H1 (cell line): ENCODE measurements around the gene MRPL54. TPM values are rescaled to one million over a fixed set of nuclear protein-coding genes. Genes with fewer than 3 reads are reported as not detected.

ENCODE experiments used
- BACH1 ChIP-seq: IDR thresholded peaks from 2 replicates; pipeline ENCODE4 v1.6.1; 2012; ENCODE audit warnings: low read length, improper control_type of control experiment
- CHD1 ChIP-seq: IDR thresholded peaks from 2 replicates; pipeline ENCODE4 v1.6.1; 2012; ENCODE audit warnings: low read depth, low read length, improper control_type of control experiment
- EZH2 ChIP-seq: fragments of 200-600 bp; sonication (generic); IDR thresholded peaks from 2 replicates; pipeline ENCODE4 v1.7.1; 2012; ENCODE audit warnings: low read depth, mild to moderate bottlenecking, moderate library complexity, low read length, inconsistent platforms; ENCODE audit not compliant: severe bottlenecking
- JUND ChIP-seq: IDR thresholded peaks from 2 replicates; pipeline ENCODE4 v1.6.1; 2011; ENCODE audit warnings: mild to moderate bottlenecking, improper control_type of control experiment, low read length
- MAFK ChIP-seq: IDR thresholded peaks from 2 replicates; pipeline ENCODE4 v1.6.1; 2012; ENCODE audit warnings: low read depth, mild to moderate bottlenecking, improper control_type of control experiment, low read length
- NANOG ChIP-seq: IDR thresholded peaks from 2 replicates; pipeline ENCODE4 v1.6.1; 2011; ENCODE audit warnings: low read length, low read depth, mild to moderate bottlenecking, inconsistent platforms; ENCODE audit not compliant: insufficient read depth, poor library complexity, severe bottlenecking
- RXRA ChIP-seq: IDR thresholded peaks from 2 replicates; pipeline ENCODE4 v1.6.1; 2011; ENCODE audit warnings: low read depth, mild to moderate bottlenecking, low read length, moderate library complexity; ENCODE audit not compliant: insufficient read depth
- SIN3A ChIP-seq, 2 experiments: IDR thresholded peaks in 1 of 2; conservative IDR thresholded peaks in 1 of 2; 2 replicates each; pipeline ENCODE4 v1.6.1; 2011 to 2012; ENCODE audit warnings: low read length in 2 of 2, improper control_type of control experiment in 1 of 2, low read depth in 1 of 2, mild to moderate bottlenecking in 1 of 2
- SUZ12 ChIP-seq: fragments of 200-600 bp; sonication (generic); IDR thresholded peaks from 2 replicates; pipeline ENCODE4 v1.6.1; 2012; ENCODE audit warnings: mild to moderate bottlenecking, inconsistent platforms, low read length, moderate library complexity, mixed read lengths
- YY1 ChIP-seq: IDR thresholded peaks from 2 replicates; pipeline ENCODE4 v1.6.1; 2011; ENCODE audit warnings: low read depth, mild to moderate bottlenecking, low read length
- polyA plus RNA-seq, 7 experiments: library from polyadenylated mRNA; depleted of rRNA in 3 of 7; stranded (reverse) in 5 of 7; unstranded in 2 of 7; fragments of >200 nt in 5 of 7; fragments of 200-250 nt in 2 of 7; gene quantifications; 1 replicate in 5 of 7; 2 replicates in 1 of 7; 4 replicates in 1 of 7; pipeline versions ENCODE4 v1.2.1 to v1.2.3, GENCODE V29; 2011 to 2013; ENCODE audit warnings: missing spikeins in 2 of 7, mixed read lengths in 2 of 7
- total RNA-seq: library from RNA; stranded (reverse); fragmentation: NEBNext Ultra II Directional; extraction: Animal tissue kit (Norgen Biotek cat#: 25700); gene quantifications from 2 replicates; pipeline ENCODE4 v1.2.1, GENCODE V29; 2021
- TF ChIP-seq, protein P1 (sequence below), 3 experiments: IDR thresholded peaks; 1 replicate in 2 of 3; 2 replicates in 1 of 3; pipeline versions ENCODE4 v1.5.1 to v1.6.1; 2011; ENCODE audit warnings: low read length in 3 of 3, mild to moderate bottlenecking in 3 of 3, inconsistent platforms in 2 of 3, low read depth in 1 of 3, moderate library complexity in 1 of 3; ENCODE audit not compliant: insufficient read depth in 1 of 3; ENCODE audit errors: control extremely low read depth in 1 of 3

MRPL54 gene
- total and polyA plus RNA-seq, 2 of the 8 experiments (the other 6 are each of a cell fraction or from before 2014, with no cell fraction given), result 63.8 to 72.8 TPM

DNA sequence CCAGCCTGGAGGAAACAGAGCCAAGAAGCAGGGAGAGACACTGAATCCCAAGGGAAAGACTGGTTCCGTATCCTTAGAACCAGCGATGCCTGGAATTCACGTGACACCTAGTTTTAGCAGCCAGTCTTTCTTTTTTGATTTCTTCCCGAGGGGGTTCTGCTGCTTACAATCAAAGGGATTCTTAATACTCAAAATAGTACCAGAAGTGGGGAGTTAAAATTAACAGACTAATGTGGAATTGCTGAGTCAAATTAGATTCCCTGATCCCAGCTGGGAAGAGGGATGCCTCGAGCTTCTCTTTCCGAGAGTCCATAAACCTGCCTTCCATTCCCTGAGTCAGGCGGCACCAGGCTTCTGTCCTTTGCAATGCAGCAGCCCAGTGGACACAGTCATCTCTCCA is 28.5 kb downstream of the MRPL54 start (continued):
- TF ChIP-seq, protein P1, sequence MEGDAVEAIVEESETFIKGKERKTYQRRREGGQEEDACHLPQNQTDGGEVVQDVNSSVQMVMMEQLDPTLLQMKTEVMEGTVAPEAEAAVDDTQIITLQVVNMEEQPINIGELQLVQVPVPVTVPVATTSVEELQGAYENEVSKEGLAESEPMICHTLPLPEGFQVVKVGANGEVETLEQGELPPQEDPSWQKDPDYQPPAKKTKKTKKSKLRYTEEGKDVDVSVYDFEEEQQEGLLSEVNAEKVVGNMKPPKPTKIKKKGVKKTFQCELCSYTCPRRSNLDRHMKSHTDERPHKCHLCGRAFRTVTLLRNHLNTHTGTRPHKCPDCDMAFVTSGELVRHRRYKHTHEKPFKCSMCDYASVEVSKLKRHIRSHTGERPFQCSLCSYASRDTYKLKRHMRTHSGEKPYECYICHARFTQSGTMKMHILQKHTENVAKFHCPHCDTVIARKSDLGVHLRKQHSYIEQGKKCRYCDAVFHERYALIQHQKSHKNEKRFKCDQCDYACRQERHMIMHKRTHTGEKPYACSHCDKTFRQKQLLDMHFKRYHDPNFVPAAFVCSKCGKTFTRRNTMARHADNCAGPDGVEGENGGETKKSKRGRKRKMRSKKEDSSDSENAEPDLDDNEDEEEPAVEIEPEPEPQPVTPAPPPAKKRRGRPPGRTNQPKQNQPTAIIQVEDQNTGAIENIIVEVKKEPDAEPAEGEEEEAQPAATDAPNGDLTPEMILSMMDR (IDR thresholded peaks at IDR 0.05; ENCODE audit: control extremely low read depth in 1 of 3, insufficient read depth in 1 of 3, low read depth in 1 of 3, low read length in 3 of 3), result no peak
- TF ChIP-seq JUND, result no peak
- TF ChIP-seq CHD1, result no peak
- no peak for TF ChIP-seq EZH2
- no peak for TF ChIP-seq MAFK
- TF ChIP-seq RXRA, result no peak
- TF ChIP-seq SUZ12, result no peak
- TF ChIP-seq YY1, result no peak
- no peak for TF ChIP-seq SIN3A (conservative IDR thresholded peaks at IDR 0.05 in 1 of 2, IDR thresholded peaks at IDR 0.05 in 1 of 2; ENCODE audit: low read depth in 1 of 2, low read length in 2 of 2)
- no peak for TF ChIP-seq BACH1
- TF ChIP-seq NANOG, result no peak
- TF ChIP-seq, all 59 proteins: peak for 0
